Middle frontal gyrus (tissue), 1 donor: ENCODE results near the gene SLC17A4.
"Not testable (repeated sequence)": the region's sequence is repeated elsewhere in the genome, so short reads cannot be mapped to it uniquely, and the experiment has no call there.

Experiments
- DNase-seq: peaks from one replicate; pipeline ENCODE4 v3.0.0-alpha.2; 2015; ENCODE audit warnings: low spot score; ENCODE audit errors: extremely low spot score

SLC17A4 gene

DNA sequence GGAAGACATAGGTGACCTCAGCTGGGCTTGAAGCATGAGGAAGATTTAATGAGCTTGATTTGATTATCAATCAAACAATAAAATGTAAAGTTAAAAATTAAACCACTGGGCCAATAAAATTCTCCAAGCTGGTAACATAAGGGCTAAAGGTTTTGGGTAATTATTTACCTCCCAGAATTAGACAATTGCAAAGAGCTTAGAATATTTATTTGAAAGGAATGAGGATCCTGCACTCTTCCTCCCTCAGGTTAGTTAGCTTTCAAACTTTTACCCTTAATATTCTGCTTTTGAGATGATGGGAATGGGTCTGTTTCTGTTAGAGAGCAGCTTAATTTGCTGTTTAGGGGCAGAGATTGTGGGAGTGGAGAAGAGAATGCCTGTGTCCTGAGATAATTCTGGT, at the start of gene SLC17A4:
Gene SLC17A4, plus strand, starts transcription at position 208 of the 400 bp plus-strand sequence. CDS start 7,221 bp downstream, outside the sequence.
- no peak for DNase-seq

- DNase-seq, result no peak
Observed at GRCh38 chr6:25706314-25707014, 48.1 kb upstream of the SLC17A4 start.

GRCh38 chr6:25709761-25710160, 44.8 kb upstream of the SLC17A4 start:
- DNase-seq, result no peak

DNA sequence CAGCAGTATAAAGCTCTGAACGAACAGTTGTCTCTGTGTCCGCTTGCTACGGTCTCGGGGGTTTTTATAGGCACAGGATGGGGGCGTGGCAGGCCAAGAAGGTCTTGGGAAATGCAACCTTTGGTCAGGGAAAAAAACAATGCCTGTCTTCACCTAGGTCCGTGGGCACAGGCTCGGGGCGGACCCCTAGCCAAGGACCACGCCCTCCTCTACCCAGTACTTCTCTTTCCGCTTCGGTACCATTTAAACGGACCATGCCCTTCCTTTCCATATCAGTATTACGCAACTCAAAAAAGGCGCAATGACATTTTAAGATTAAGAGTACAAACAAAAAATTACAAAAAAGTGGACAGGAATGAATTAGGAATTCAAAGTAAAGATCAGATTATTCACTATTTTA, 44.3 kb upstream of the SLC17A4 start:
- DNase-seq, result no peak

- DNase-seq, result no peak
Observed at GRCh38 chr6:25713824-25714223, 40.7 kb upstream of the SLC17A4 start.

- no peak for DNase-seq
Observed at GRCh38 chr6:25714765-25715164, 39.8 kb upstream of the SLC17A4 start.

- DNase-seq, result no peak
Observed at GRCh38 chr6:25715794-25716193, 38.7 kb upstream of the SLC17A4 start.

DNA sequence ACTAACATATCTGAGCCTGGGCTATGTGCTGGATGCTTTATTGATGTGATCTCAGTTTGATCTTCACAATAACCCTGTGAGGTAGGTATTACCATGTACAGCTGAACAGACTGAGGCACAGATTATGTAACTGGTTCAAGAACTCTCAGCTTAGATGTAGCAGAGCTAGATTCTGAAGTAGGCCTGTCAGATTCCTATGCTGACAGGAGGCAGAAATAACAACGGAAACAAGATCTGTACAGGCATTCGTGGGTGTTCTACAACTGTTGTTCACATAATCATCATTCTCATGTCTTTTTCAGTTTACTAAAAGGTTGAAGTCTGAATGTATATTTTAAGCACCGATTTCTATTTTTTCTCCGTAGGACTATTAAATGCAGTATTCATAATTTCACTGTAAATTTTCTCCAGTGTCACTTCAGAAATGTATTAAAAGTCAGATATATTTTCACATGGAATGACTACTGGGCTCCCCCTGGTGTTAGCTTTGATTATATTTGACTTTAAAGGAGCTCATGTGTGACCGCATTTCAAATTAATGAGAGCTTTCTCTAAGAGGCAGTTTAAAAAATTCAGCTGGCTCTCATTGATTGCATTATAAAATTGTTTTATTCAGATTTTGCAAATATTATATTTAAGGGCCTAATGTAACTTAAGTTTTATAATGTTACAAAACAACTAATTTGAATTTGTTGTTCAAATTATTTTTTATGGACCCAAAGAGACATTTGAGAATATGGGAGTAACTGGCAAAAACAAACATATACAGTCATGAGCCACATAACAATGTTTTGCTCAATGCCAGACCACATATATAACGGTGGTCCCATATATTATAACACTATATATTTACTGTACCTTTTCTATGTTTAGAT, 36.4 kb upstream of the SLC17A4 start:
- peak; percentile 17 for DNase-seq

DNA sequence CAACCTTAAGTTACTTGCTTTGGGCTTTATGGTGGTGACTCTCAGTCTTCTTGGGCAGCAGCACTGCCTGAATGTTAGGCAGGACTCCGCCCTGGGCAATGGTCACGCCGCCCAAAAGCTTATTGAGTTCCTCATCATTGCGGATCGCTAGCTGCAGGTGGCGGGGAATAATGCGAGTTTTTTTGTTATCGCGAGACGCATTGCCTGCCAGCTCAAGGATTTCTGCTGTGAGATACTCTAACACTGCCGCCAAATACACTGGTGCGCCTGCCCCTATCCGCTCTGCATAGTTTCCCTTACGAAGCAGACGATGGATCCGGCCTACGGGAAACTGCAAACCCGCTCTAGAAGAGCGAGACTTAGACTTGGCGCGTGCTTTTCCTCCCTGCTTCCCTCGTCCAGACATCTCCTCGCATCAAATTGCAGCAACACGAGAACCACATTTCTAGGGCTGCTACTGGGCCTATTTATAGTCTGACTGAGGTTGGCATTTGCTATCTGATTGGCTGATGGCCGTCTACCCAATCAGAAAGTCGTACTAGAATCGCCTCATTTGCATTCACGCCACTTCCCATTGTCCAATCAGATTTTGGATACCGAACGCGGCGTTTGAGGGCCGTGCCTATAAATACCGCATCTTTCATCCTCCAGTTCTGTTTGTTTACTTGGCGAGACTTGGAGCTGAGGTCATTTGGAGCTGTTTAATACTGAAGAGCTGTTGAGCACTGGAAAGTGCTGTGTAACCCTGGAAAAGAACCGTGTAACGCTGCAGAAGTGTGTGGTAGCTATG, 28.2 kb upstream of the SLC17A4 start:
- no peak for DNase-seq

DNA sequence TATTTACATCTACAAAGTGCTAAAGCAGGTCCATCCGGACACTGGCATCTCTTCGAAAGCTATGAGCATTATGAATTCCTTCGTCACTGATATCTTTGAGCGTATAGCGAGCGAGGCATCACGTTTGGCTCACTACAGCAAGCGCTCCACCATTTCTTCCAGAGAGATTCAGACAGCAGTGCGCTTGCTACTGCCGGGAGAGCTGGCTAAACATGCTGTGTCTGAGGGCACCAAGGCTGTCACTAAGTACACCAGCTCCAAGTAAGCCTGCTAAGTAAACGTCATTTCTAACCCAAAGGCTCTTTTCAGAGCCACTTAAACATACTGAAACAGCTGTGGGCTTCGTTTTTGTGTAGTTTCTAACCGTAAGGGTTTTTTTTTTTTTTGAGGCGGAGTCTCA, 27.5 kb upstream of the SLC17A4 start:
- DNase-seq, result no peak

GRCh38 chr6:25730907-25731306, 23.6 kb upstream of the SLC17A4 start:
- DNase-seq, result no peak

DNA sequence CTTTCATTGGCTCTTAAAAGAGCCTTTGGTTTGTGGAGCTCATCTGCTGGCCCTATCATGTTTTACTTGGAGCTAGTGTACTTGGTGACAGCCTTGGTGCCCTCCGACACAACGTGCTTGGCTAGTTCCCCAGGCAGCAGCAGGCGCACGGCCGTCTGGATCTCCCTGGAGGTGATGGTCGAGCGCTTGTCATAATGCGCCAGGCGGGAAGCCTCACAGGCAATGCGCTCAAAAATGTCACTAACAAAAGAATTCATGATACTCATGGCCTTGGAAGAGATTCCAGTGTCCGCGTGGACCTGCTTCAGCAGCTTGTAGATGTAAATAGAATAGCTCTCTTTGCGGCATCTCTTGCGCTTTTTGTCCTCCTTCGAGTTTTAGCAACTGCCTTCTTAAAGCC, 22.8 kb upstream of the SLC17A4 start:
- no peak for DNase-seq

- no peak for DNase-seq
Observed at GRCh38 chr6:25732468-25733198, 21.9 kb upstream of the SLC17A4 start.

DNA sequence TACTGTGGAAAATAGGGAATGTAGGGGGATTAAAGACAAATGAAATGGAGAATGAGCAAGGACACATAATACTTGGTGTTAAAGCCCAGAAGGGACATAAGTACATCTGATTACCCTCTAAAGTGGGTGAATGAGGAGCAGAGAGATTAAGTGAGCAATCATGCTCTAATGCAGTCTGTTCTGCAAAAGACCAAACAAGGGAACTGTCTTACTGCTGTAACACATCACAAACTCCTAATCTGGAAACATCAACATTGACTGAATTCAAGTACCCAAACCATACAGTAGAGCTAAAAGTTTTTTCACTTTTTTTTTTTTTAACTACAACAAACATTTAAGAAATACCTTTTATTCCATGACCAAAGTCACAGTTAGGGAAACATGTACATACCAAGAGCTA, 19.3 kb upstream of the SLC17A4 start:
- DNase-seq, result no peak

- DNase-seq, result no peak
Observed at GRCh38 chr6:25743868-25744267, 10.7 kb upstream of the SLC17A4 start.

- DNase-seq, result no peak
Observed at GRCh38 chr6:25745836-25746235, 8.7 kb upstream of the SLC17A4 start.

DNA sequence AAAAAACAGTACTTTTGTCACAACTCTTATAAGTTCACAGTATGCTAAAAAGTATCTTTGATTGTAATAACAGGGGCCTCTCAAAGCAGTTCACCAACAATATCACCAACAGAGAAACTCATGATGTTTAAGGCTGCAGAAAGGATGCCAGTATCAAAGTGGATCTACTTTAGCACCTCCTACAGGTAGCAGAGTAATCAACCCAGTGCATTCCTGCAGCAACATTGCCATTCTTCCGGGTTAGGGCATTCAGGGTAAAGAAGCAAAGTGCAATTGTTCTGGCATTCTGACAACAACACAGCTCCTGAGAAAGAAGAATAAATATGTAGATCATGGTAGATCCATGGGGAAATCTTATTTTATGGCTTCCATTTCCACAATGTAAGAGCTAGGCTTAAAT, 7.6 kb upstream of the SLC17A4 start:
- no peak for DNase-seq

- DNase-seq, result no peak
Observed at GRCh38 chr6:25747477-25747876, 7.1 kb upstream of the SLC17A4 start.

DNA sequence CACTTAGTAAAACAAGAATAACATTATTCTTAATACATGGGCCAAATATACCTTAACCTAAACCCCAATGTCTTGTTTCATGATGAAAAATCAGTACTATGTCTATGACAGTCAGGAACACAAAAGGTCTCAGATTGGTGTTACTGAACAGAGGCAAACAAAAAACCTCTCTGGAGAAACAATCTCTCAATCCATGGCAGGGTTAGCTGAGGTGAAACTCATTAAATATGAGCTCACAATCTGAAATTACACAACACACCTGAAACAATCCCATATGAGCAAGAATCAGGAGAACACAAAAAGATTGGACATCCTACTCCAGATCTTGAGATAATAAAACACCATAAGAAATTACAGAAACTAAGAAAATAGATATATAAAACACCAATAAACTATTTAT, 6.5 kb upstream of the SLC17A4 start:
- no peak for DNase-seq

- not testable (repeated sequence) for DNase-seq
Observed at GRCh38 chr6:25748601-25749517, 5.7 kb upstream of the SLC17A4 start.
